Right lobe of liver (tissue), 6 donors: Measurements from ENCODE around the gene IGF1R. TPM values are rescaled to one million over a fixed set of nuclear protein-coding genes. Genes with fewer than 3 reads are reported as not detected.
"Not testable (repeated sequence)": the region's sequence is repeated elsewhere in the genome, so short reads cannot be mapped to it uniquely, and the experiment has no call there.

Source experiments
- ATAC-seq, 4 donors: fragments of 200-7000 bp; cut with Tn5 transposase; one replicate each; pipeline ENCODE4 v1.9.1; 2020; ENCODE audit warnings: mild to moderate bottlenecking in 4 of 4, moderate library complexity in 4 of 4
- DNase-seq, 3 donors: peaks; one replicate each; pipeline ENCODE4 v3.0.0-alpha.2; 2020
- H3K27ac ChIP-seq, 3 donors: fragments of 200-600 bp; one replicate each; pipeline ENCODE4 v1.8.0; 2022
- H3K27me3 ChIP-seq, 2 donors: fragments of 200-600 bp; one replicate each; pipeline ENCODE4 v1.8.0; 2022
- H3K36me3 ChIP-seq, 4 donors: fragments of 200-600 bp; sonication (generic) in 1 of 4; one replicate each; pipeline versions ENCODE4 v1.5.1 to v1.8.0; 2017 to 2022; ENCODE audit warnings: control low read depth in 1 of 4
- H3K4me1 ChIP-seq, 4 donors: fragments of 200-600 bp; sonication (generic) in 1 of 4; one replicate each; pipeline versions ENCODE4 v1.5.1 to v1.8.0; 2017 to 2022; ENCODE audit warnings: control low read depth in 1 of 4
- H3K4me3 ChIP-seq, 3 donors: fragments of 200-600 bp; one replicate each; pipeline ENCODE4 v1.8.0; 2022
- H3K9me3 ChIP-seq, 4 donors: fragments of 200-600 bp; sonication (generic) in 1 of 4; one replicate each; pipeline versions ENCODE4 v1.5.1 to v1.8.0; 2017 to 2022; ENCODE audit warnings: control low read depth in 1 of 4
- POLR2A ChIP-seq: fragments of 450-650 bp; IDR thresholded peaks from one replicate; pipeline ENCODE4 v1.6.1; 2017; ENCODE audit warnings: antibody characterized with exemption, mild to moderate bottlenecking
- WGBS: methylation state at CpG from one replicate; pipeline ENCODE4 v1.1.6; 2018; ENCODE audit warnings: low coverage, low lambda C conversion rate; ENCODE audit not compliant: insufficient coverage; ENCODE audit errors: missing lambda C conversion rate; 5-methylcytosine and 5-hydroxymethylcytosine counted together
- intact Hi-C, 2 donors: fragments of 100-400 bp; cut with DNase I; formaldehyde crosslinking; loops; one replicate each; pipeline versions ENCODE4 v1.11.2 to v1.14.1; 2022
- total RNA-seq, 6 experiments: library from RNA; depleted of rRNA in 2 of 6; stranded (reverse); fragments of >200 nt in 2 of 6; fragmentation: NEBNext Ultra II Directional in 3 of 6; extraction: Animal tissue kit (Norgen Biotek cat#: 25700) in 3 of 6; gene quantifications; one replicate each; pipeline versions ENCODE4 v1.1.0 to v1.2.4, GENCODE V29; 2016 to 2023
- TF ChIP-seq, protein P1 (sequence below), 4 donors: fragments of 200-600 bp in 3 of 4; fragments of 450-650 bp in 1 of 4; IDR thresholded peaks; one replicate each; pipeline versions ENCODE4 v1.5.1 to v1.8.0; 2016 to 2022; ENCODE audit warnings: antibody characterized with exemption in 4 of 4, mild to moderate bottlenecking in 2 of 4
- donor health status: DM: no; HTN: yes; CAD: no.
- donor health status: DM: no; HTN: no; CAD: no.
- donor health status: DM: no; HTN: no; CAD: no.
- donor health status: DM: no; HTN: yes; CAD: no.
- donor health status: DM: no; HTN: yes; CAD: no.

IGF1R gene
- total RNA-seq, 6 experiments from 2014 or later = 2.5 to 5.3 (median 3.8) TPM

DNA sequence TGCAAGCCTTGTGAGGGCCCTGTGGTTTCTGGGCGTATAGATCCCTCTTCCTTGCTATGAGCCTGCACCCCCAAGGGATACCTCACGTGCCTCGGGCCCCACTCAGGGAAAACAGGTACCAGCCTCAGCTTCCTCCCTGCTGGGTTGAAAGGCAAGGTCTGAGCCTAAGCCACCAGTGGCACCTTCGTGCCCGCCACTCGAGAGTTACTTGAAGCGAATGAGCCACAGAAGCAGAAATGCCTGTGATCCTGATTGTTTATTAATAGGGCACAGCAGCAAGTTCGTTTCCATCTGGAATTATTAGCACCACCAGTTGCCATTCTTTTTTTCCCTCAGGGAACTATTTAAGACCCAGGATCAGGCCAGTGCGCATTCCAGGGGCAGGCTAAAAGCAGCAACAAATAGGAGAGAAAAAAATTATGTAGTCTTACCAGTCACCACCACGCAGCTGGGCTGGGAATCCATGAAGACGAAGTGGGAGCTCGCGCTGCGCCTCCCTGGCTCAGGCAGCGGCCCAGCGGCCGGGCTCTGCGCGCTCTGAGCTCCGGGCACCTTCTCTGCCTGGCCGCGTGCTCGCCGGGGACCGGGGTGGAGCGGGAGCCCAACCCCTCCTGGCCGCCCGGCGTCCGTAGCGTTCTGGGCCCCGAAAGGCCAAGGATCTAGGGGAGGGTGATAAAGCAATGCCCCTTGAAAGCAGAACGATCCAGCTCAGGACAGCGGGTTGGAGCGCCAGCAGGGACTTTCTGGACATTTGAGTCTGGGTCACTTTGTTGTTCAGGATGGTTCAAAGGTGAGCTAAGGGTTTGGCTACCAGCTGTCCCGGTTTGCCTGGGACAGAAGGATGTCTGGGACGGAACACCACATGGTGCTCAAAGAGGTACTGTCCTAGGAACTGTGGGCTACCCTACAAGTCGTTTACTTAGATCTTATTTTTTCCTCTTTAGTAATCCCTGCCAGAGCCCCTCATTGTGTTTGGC lies 356.9 kb downstream of the IGF1R start:
- H3K36me3 ChIP-seq, DNase-seq, H3K9me3 ChIP-seq, H3K27me3 ChIP-seq, H3K27ac ChIP-seq, ATAC-seq, intact Hi-C loops, H3K4me1 ChIP-seq, H3K4me3 ChIP-seq: not testable (repeated sequence)
- WGBS = 45% methylated on average over 18 of the region's 38 CpGs

- 46% methylated on average over 7 of the region's 9 CpGs for WGBS
- no peak for TF ChIP-seq POLR2A
- TF ChIP-seq, protein P1, sequence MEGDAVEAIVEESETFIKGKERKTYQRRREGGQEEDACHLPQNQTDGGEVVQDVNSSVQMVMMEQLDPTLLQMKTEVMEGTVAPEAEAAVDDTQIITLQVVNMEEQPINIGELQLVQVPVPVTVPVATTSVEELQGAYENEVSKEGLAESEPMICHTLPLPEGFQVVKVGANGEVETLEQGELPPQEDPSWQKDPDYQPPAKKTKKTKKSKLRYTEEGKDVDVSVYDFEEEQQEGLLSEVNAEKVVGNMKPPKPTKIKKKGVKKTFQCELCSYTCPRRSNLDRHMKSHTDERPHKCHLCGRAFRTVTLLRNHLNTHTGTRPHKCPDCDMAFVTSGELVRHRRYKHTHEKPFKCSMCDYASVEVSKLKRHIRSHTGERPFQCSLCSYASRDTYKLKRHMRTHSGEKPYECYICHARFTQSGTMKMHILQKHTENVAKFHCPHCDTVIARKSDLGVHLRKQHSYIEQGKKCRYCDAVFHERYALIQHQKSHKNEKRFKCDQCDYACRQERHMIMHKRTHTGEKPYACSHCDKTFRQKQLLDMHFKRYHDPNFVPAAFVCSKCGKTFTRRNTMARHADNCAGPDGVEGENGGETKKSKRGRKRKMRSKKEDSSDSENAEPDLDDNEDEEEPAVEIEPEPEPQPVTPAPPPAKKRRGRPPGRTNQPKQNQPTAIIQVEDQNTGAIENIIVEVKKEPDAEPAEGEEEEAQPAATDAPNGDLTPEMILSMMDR (IDR thresholded peaks at IDR 0.05) = no peak
- intact Hi-C loops = no loop called here
- no peaks in the 10 kb centered on the region for H3K36me3 ChIP-seq
- H3K27ac ChIP-seq = no peak overlapping the region
- H3K4me3 ChIP-seq = no peak overlapping the region
- no peaks in the 10 kb centered on the region for H3K27me3 ChIP-seq
- no peak for DNase-seq
- H3K9me3 ChIP-seq = no peaks in the 10 kb centered on the region
- no peaks in the 10 kb centered on the region for H3K4me1 ChIP-seq
- ATAC-seq = no peak
These were observed 357.8 kb downstream of the IGF1R start for GRCh38 chr15:99006146-99006545.

DNA sequence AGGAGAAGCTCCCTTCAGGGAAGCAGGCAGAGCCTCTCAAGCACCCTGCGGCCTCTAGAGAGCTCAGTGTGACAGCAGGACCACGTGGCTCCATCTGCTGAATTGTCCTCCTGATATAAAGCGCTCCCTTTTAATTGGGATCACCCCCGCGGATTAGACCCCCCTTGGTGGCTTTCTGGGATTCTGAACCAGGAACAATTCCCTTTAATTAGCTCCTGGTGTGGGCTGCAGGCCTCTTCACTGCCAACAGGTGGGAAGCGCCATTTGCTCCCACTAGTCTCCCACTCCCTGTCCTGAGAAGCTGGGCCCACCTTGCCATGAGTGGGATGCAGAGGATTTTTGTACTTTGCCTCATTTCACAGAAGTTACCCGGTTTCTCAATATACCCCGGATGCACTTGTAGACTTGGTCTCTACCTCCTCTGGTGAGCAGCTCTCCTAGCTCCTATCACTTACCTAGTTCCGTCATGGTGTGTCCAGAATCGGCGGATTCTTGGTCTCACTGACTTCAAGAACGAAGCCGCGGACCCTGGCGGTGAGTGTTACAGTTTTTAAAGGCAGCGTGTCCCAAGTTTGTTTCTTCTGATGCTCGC lies 358.7 kb downstream of the IGF1R start:
- intact Hi-C loops = no loop called here
- TF ChIP-seq POLR2A = no peak
- TF ChIP-seq, protein P1 (IDR thresholded peaks at IDR 0.05) = no peak
- H3K4me3 ChIP-seq = no peak overlapping the region
- H3K27me3 ChIP-seq = no peaks in the 10 kb centered on the region
- H3K36me3 ChIP-seq = no peaks in the 10 kb centered on the region
- WGBS = 65% methylated on average over 13 of the region's 17 CpGs
- H3K4me1 ChIP-seq = no peaks in the 10 kb centered on the region
- DNase-seq (no peak), ATAC-seq (no peak)
- H3K27ac ChIP-seq = no peak overlapping the region
- no peaks in the 10 kb centered on the region for H3K9me3 ChIP-seq

- intact Hi-C loops = no loop called here
- Histone ChIP-seq H3K27me3 (no peaks in the 10 kb centered on the region), H3K9me3 (no peaks in the 10 kb centered on the region), H3K36me3 (no peaks in the 10 kb centered on the region), H3K4me1 (peaks cover 0 to 1% (median 0%) of the 10 kb centered on the region in 4 donors), H3K27ac (no peak overlapping the region), H3K4me3 (no peak overlapping the region)
- ATAC-seq (no peak), DNase-seq (no peak)
- TF ChIP-seq, protein P1 (IDR thresholded peaks at IDR 0.05) = no peak
- no peak for TF ChIP-seq POLR2A
- 19% methylated on average over 8 of the region's 8 CpGs for WGBS
These were observed 361.5 kb downstream of the IGF1R start for GRCh38 chr15:99009741-99010330.

GRCh38 chr15:99010768-99011167 lies 362.4 kb downstream of the IGF1R start:
- H3K36me3 ChIP-seq = no peaks in the 10 kb centered on the region
- no peak overlapping the region for H3K27ac ChIP-seq
- DNase-seq (no peak), ATAC-seq (no peak)
- 63% methylated on average over 2 of the region's 2 CpGs for WGBS
- TF ChIP-seq POLR2A = no peak
- TF ChIP-seq, protein P1 (IDR thresholded peaks at IDR 0.05) = no peak
- intact Hi-C loops = no loop called here
- peaks cover 0 to 10% (median 0%) of the 10 kb centered on the region in 4 donors for H3K4me1 ChIP-seq
- H3K9me3 ChIP-seq = no peaks in the 10 kb centered on the region
- H3K4me3 ChIP-seq = no peak overlapping the region
- H3K27me3 ChIP-seq = peaks cover 0 to 4% of the 10 kb centered on the region in 2 donors
